Hepatocyte (in vitro differentiated cells): Measurements from ENCODE around the gene FREY1. TPM values are rescaled to one million over a fixed set of nuclear protein-coding genes. Genes with fewer than 3 reads are reported as not detected.

Source experiments
- DNase-seq: peaks from one replicate; pipeline ENCODE4 v3.0.0-alpha.2; 2016; ENCODE audit warnings: low spot score
- H2AFZ ChIP-seq: fragments of 200-600 bp; sonication (generic); 2 replicates; pipeline ENCODE4 v1.6.0; 2016; ENCODE audit warnings: antibody characterized with exemption, mild to moderate bottlenecking
- H3K27ac ChIP-seq: fragments of 200-600 bp; sonication (generic); 2 replicates; pipeline ENCODE4 v1.5.1; 2016; ENCODE audit warnings: mild to moderate bottlenecking
- H3K27me3 ChIP-seq: fragments of 200-600 bp; sonication (generic); 2 replicates; pipeline ENCODE4 v1.6.1; 2016
- H3K36me3 ChIP-seq: fragments of 200-600 bp; sonication (generic); replicated peaks from 2 replicates; pipeline ENCODE4 v1.5.1; 2016; ENCODE audit warnings: low read depth; ENCODE audit not compliant: insufficient read depth
- H3K4me1 ChIP-seq: fragments of 200-600 bp; sonication (generic); 2 replicates; pipeline ENCODE4 v1.5.1; 2016; ENCODE audit warnings: mild to moderate bottlenecking, moderate library complexity; ENCODE audit not compliant: insufficient read depth
- H3K4me2 ChIP-seq: fragments of 200-600 bp; sonication (generic); 2 replicates; pipeline ENCODE4 v1.6.0; 2016
- H3K4me3 ChIP-seq: fragments of 200-600 bp; sonication (generic); 2 replicates; pipeline ENCODE4 v1.5.1; 2016; ENCODE audit warnings: mild to moderate bottlenecking
- H3K79me2 ChIP-seq: fragments of 200-600 bp; sonication (generic); 2 replicates; pipeline ENCODE4 v1.6.0; 2017; ENCODE audit warnings: mild to moderate bottlenecking
- H3K9me2 ChIP-seq: fragments of 200-600 bp; sonication (generic); replicated peaks from 2 replicates; pipeline ENCODE4 v1.6.0; 2017; ENCODE audit warnings: mild to moderate bottlenecking; ENCODE audit not compliant: insufficient read depth
- H3K9me3 ChIP-seq: fragments of 200-600 bp; sonication (generic); 2 replicates; pipeline ENCODE4 v1.5.1; 2016; ENCODE audit warnings: low read depth, mild to moderate bottlenecking
- H4K20me1 ChIP-seq: fragments of 200-600 bp; sonication (generic); 2 replicates; pipeline ENCODE4 v1.6.0; 2016; ENCODE audit warnings: mild to moderate bottlenecking; ENCODE audit not compliant: insufficient read depth, poor library complexity, severe bottlenecking
- EZH2 ChIP-seq: fragments of 200-600 bp; sonication (generic); IDR thresholded peaks from 2 replicates; pipeline ENCODE4 v1.6.1; 2016; ENCODE audit warnings: antibody characterized with exemption, mild to moderate bottlenecking, borderline replicate concordance
- EZH2phosphoT487 ChIP-seq: fragments of 200-600 bp; sonication (generic); IDR thresholded peaks from one replicate; pipeline ENCODE4 v1.6.1; 2018; ENCODE audit warnings: antibody characterized with exemption, mild to moderate bottlenecking, low read depth, moderate library complexity; ENCODE audit not compliant: unreplicated experiment, severe bottlenecking
- WGBS: methylation state at CpG from one replicate; pipeline ENCODE4 v1.1.6; 2016; ENCODE audit warnings: low lambda C conversion rate; ENCODE audit errors: missing lambda C conversion rate; 5-methylcytosine and 5-hydroxymethylcytosine counted together
- polyA plus RNA-seq: library from polyadenylated mRNA; unstranded; fragments of >200 nt; fragmentation: Nextera tagmentation; extraction: Ambion mirVana; gene quantifications from 2 replicates; pipeline ENCODE4 v1.2.1, GENCODE V29; 2016
- total RNA-seq: library from RNA; depleted of rRNA; stranded (reverse); fragments of >200 nt; gene quantifications from 2 replicates; pipeline ENCODE4 v1.2.3, GENCODE V29; 2014
- TF ChIP-seq, protein P1 (sequence below): fragments of 200-600 bp; sonication (generic); IDR thresholded peaks from 2 replicates; pipeline ENCODE4 v1.5.1; 2016; ENCODE audit warnings: antibody characterized with exemption, mild to moderate bottlenecking; ENCODE audit not compliant: poor library complexity

The FREY1 gene
- total and polyA plus RNA-seq, 2 experiments from 2014 or later = not detected

DNA sequence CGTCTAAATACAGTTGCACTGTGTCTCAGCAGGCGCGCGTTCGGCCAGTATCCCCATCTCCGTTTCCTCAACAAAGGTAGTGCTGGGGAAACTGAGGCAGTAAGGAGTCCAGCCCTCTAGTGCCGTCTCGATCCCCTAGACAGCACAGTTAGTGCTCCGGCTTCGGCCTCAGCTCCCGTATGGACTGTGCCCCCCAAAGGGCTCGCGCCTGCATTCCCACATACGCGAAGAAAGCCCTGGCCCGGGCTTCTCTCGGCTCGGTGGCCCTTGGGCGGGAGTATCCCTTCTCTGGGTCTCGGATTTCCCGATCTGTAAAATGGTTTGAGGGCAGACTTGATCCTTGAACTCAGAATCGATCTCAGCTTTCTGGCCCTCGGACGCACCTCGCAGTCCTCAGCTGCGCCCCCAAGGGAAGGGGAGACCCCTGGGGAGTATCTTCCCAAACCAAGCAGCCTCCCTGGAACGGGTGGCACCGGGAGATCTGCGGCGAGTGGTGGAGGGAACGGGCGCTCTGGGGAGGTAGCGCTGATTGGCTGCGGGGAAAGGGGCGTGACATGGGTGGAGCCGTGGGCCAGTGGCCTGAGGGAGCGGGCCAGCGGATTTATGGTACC is 11.4 kb upstream of the FREY1 start:
- H3K4me1 ChIP-seq = peaks cover 12% of the 10 kb centered on the region
- peak overlapping the region; percentile 20 for H3K4me3 ChIP-seq
- peak overlapping the region; percentile 60 for H3K27ac ChIP-seq
- peak overlapping the region; percentile 82 for H3K4me2 ChIP-seq
- H3K79me2 ChIP-seq = peaks cover 12% of the 10 kb centered on the region
- peak overlapping the region; percentile 39 for H2AFZ ChIP-seq
- no peaks in the 10 kb centered on the region for H3K9me2 ChIP-seq
- TF ChIP-seq, protein P1, sequence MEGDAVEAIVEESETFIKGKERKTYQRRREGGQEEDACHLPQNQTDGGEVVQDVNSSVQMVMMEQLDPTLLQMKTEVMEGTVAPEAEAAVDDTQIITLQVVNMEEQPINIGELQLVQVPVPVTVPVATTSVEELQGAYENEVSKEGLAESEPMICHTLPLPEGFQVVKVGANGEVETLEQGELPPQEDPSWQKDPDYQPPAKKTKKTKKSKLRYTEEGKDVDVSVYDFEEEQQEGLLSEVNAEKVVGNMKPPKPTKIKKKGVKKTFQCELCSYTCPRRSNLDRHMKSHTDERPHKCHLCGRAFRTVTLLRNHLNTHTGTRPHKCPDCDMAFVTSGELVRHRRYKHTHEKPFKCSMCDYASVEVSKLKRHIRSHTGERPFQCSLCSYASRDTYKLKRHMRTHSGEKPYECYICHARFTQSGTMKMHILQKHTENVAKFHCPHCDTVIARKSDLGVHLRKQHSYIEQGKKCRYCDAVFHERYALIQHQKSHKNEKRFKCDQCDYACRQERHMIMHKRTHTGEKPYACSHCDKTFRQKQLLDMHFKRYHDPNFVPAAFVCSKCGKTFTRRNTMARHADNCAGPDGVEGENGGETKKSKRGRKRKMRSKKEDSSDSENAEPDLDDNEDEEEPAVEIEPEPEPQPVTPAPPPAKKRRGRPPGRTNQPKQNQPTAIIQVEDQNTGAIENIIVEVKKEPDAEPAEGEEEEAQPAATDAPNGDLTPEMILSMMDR = no peak
- TF ChIP-seq EZH2 = no peak
- no peak for TF ChIP-seq EZH2phosphoT487
- H3K9me3 ChIP-seq = no peaks in the 10 kb centered on the region
- no peaks in the 10 kb centered on the region for H3K36me3 ChIP-seq
- DNase-seq = peak; percentile 84
- under 1% methylated on average over 38 of the region's 38 CpGs for WGBS
- H4K20me1 ChIP-seq = no peaks in the 10 kb centered on the region
- H3K27me3 ChIP-seq = peaks cover 7% of the 10 kb centered on the region

DNA sequence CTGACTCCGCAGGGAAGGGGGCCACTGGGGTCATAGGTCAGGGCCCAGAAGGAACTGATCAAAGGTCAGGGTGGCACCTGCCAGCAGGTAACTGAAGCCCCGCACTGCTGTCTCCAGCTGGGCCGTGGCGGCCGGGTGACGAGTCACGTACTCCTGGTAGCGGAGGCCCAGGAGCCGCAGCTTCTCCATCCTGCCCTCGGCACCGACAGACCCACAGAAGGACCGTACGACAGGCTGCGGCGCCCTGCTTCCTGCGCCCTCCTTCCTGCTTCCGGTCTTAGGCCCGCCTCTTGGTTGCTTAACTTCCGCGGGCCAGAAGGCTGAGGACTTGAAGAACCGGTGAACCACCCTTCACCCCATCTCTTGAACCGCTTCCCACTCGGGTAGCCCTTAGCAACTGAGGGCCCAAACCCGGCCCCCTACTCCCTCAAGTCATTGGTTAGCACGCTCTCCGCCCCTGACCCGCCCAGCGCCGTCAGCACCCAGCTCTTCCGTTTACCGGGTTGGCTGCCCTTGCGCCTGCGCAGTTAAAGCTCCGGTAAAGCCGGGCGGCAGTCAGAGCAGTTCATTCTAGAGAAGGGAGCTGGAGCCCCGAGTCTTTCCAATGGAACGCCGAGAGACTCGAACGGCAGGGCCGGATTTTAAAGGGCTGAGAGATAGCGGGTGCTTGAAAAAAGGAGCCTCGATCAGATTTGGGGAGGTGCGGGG is 10.7 kb upstream of the FREY1 start, which contains the start of gene PEX16:
Gene PEX16, minus strand, starts transcription at position 255 of the 708 bp plus-strand sequence. Its CDS starts 66 bp downstream, at position 189.
- Histone ChIP-seq H3K27ac (peak within 1 kb of the TSS; percentile 60), H3K4me2 (peak within 1 kb of the TSS; percentile 82), H3K27me3 (peaks cover under 1% of the 10 kb centered on the region), H2AFZ (peak within 1 kb of the TSS; percentile 39), H4K20me1 (no peaks in the 10 kb centered on the region), H3K36me3 (no peaks in the 10 kb centered on the region), H3K9me2 (no peaks in the 10 kb centered on the region), H3K4me1 (peaks cover 12% of the 10 kb centered on the region), H3K79me2 (peaks cover 12% of the 10 kb centered on the region), H3K9me3 (no peaks in the 10 kb centered on the region), H3K4me3 (peak within 1 kb of the TSS; percentile 58)
- DNase-seq = peak; percentile 99
- TF ChIP-seq EZH2 (no peak), EZH2phosphoT487 (no peak)
- TF ChIP-seq, protein P1 = no peak
- WGBS = under 1% methylated on average over 45 of the region's 45 CpGs

DNA sequence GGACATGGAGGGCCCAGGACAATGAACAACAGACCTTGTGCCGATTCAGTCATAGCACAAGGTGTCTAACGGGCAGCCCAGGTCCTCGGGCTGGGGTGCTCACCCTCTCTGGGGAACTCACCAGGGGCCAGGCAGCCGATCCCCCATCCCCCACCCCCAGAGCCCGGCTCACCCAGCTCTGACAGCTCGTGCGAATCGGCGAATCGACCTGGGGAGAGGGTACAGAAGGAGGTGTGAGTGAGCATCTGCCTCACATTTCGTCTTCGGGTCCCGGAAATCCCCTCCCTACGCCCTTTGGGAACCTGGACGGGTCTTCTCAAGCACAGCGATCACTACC is 10.2 kb upstream of the FREY1 start:
- H3K9me3 ChIP-seq = no peaks in the 10 kb centered on the region
- peaks cover 12% of the 10 kb centered on the region for H3K4me1 ChIP-seq
- peak overlapping the region; percentile 76 for H3K4me2 ChIP-seq
- no peaks in the 10 kb centered on the region for H3K36me3 ChIP-seq
- peak overlapping the region; percentile 60 for H3K27ac ChIP-seq
- H4K20me1 ChIP-seq = no peaks in the 10 kb centered on the region
- H3K4me3 ChIP-seq = peak overlapping the region; percentile 58
- 5% methylated on average over 16 of the region's 16 CpGs for WGBS
- H3K79me2 ChIP-seq = peaks cover 12% of the 10 kb centered on the region
- DNase-seq = no peak
- peak overlapping the region; percentile 34 for H2AFZ ChIP-seq
- TF ChIP-seq EZH2phosphoT487 (no peak), EZH2 (no peak)
- TF ChIP-seq, protein P1 = no peak
- H3K27me3 ChIP-seq = no peaks in the 10 kb centered on the region
- no peaks in the 10 kb centered on the region for H3K9me2 ChIP-seq
